ENCODE results near the gene CD14.

- TF ChIP-seq CTCF (IDR thresholded peaks at IDR 0.05) = no peak
- no peak for TF ChIP-seq POLR2A (IDR thresholded peaks at IDR 0.05)
These were observed 41.2 kb upstream of the CD14 start for GRCh38 chr5:140674211-140674610.
